Measurements from ENCODE around the gene AGAP1.
A peak's percentile ranks its signal among the peaks of the same experiment; 100 is the strongest.

The AGAP1 gene

DNA sequence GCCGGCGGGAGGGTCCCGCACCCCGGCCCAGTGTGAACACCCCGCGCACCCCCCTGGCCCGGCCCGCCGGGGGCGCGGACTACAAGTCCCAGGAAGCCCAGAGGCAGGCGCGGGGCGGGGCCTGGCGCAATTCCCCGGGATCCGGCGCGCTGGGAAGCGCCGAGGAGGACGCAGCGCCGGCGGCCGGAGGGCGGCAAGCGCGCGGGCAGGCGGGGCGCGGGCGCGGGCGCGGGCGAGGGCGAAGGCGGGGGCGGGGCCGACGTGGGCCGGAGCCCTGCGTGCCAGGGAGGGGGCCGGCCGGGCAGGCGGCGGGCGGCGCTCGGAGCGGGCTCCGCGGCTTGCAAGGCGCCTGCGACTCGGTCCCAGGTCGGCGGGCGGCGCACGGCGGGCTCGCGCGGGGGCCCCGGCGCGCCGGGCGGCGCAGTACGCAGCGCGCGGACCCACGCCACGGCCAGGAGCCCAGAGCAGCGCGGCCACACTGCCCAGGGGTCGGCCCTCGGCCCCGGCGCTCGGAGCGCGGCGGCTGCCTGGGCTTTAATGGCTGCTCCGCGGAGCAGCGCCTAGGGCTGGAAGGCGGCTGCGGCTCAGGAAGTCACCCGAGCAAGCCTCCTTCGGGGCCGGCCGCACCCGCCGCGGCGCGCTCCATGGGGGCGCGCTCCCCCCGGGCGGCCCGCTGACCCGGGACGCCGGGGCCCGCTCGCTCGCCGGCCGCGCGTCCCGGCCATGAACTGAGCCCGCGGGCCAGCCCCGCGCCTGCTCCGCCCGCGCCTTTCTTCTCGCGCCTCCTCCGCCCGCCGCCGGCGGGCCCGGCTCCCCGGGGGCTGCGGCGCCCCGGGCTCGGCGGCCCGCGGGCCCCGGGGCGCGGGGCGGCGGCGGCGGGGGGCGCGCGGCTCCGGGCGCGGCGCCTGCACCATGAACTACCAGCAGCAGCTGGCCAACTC, at the start of gene AGAP1:
Gene AGAP1 (plus strand): TSS at position 269 of the 941 bp plus-strand sequence.
- peak within 1 kb of the TSS; percentile 57 for H3K4me3 ChIP-seq (ENCODE audit: low read length)
- TF ChIP-seq, protein P1, sequence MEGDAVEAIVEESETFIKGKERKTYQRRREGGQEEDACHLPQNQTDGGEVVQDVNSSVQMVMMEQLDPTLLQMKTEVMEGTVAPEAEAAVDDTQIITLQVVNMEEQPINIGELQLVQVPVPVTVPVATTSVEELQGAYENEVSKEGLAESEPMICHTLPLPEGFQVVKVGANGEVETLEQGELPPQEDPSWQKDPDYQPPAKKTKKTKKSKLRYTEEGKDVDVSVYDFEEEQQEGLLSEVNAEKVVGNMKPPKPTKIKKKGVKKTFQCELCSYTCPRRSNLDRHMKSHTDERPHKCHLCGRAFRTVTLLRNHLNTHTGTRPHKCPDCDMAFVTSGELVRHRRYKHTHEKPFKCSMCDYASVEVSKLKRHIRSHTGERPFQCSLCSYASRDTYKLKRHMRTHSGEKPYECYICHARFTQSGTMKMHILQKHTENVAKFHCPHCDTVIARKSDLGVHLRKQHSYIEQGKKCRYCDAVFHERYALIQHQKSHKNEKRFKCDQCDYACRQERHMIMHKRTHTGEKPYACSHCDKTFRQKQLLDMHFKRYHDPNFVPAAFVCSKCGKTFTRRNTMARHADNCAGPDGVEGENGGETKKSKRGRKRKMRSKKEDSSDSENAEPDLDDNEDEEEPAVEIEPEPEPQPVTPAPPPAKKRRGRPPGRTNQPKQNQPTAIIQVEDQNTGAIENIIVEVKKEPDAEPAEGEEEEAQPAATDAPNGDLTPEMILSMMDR (IDR thresholded peaks at IDR 0.05; ENCODE audit: insufficient read depth, low read depth, low read length, missing control alignments) = no peak
- peak; percentile 89 for DNase-seq (ENCODE audit: low read depth)

DNA sequence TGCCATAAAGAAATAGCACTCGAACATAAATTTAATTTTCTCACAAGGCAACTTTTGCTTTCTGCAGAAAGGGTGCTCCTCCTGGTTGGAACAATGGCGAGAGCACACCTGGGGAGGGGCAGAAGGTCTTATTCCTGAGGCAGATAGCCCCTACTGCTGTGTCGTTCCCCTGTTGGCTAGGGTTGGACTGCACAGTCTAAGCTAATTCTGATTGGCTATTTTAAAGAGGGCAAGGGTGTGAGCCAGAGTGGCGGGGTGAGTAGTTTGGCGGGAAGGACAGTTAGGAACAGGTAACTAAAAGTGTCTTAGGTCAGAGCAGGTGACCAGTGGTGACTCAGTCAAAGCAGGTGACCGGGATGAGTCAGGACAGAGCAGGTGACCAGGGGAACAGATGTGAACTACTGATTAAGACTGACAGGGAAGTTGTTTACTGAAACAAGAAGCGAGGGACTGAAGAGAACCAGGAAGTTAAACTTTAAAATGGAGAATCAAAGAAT, 49.7 kb upstream of the AGAP1 start:
- DNase-seq (ENCODE audit: low read depth) = peak; percentile 11
- TF ChIP-seq, protein P1 (IDR thresholded peaks at IDR 0.05; ENCODE audit: insufficient read depth, low read depth, low read length, missing control alignments) = no peak
- H3K4me3 ChIP-seq (ENCODE audit: low read length) = no peak overlapping the region

DNA sequence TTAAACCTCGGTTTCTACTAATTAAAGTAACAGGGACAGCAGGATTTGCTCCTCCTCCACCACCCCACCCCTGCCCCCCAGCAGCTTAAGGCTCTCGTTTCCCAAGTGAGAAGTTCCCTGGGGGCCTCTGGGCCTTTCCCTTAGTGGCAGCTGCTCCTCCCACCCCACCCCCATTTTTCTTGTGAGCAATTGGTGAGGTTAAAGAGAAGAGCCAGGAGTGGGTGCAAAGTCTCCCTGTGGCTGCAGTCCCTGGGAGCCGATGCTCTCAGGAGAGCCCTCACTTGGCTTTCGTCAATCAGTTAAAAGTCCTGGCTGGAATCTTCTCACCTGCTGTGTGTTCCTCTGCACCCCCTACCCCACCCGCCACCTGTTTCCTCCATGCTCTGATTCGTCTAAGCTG, 48.7 kb upstream of the AGAP1 start:
- TF ChIP-seq, protein P1 (IDR thresholded peaks at IDR 0.05; ENCODE audit: insufficient read depth, low read depth, low read length, missing control alignments) = no peak
- DNase-seq (ENCODE audit: low read depth) = no peak
- H3K4me3 ChIP-seq (ENCODE audit: low read length) = no peak overlapping the region

DNA sequence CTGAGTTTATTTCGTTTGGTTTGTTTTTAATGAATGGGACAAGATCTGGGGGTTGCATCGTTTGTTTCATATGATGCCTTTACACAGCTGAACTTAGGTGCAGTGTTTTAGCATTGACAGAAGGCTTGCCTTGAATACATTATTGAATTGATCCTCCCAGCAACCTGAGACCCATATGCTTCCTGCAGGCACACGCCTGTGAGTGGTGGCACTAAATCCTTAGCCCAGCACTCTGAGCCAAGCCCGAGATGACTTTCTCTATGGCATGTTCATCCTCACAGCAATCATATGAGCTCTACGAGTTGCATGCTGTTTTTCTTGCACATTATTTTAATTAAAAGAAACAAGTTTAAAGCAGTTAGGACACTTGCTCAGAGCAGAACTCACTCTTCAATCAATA, 47.8 kb upstream of the AGAP1 start:
- no peak overlapping the region for H3K4me3 ChIP-seq (ENCODE audit: low read length)
- no peak for DNase-seq (ENCODE audit: low read depth)
- TF ChIP-seq, protein P1 (IDR thresholded peaks at IDR 0.05; ENCODE audit: insufficient read depth, low read depth, low read length, missing control alignments) = no peak

DNA sequence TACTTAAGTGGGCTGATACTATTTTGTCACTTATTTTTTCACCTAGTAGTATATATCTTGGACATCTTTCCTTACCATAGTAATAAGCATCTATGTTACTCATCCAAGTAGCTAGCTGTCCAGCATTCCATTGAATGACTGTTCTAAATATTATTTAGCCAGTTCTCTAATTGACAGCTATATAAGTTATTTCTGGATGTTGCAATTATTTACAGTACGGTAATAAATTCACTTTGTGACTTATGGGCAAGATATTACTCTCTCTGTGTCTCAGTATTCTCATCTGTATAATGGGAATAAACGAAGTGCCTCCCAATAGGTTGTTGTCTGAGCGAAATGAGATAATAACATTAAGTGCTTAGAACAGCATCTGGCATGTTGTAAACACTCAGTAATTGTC, 46.6 kb upstream of the AGAP1 start:
- TF ChIP-seq, protein P1 (IDR thresholded peaks at IDR 0.05; ENCODE audit: insufficient read depth, low read depth, low read length, missing control alignments) = no peak
- no peak overlapping the region for H3K4me3 ChIP-seq (ENCODE audit: low read length)
- peak; percentile 35 for DNase-seq (ENCODE audit: low read depth)

DNA sequence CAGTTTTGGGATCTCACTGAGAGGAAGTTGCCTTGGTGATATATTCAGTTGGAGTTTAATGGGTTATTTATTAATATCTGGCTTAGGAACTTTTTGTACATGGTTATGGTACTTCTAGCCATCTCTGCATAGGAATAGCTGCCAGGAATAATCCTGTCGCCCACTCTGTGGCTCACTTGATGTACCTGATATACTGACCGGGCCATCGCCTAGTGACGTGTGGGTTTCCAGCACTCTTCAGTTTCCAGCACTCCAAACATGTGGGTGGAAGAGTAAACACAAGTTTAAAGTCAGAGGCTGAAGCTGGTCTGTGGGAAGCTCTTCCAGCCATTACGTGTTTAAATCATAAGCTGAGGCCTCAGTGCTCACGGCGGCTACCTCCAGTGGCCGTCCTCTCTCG, 44.3 kb upstream of the AGAP1 start:
- no peak for DNase-seq (ENCODE audit: low read depth)
- TF ChIP-seq, protein P1 (IDR thresholded peaks at IDR 0.05; ENCODE audit: insufficient read depth, low read depth, low read length, missing control alignments) = no peak
- H3K4me3 ChIP-seq (ENCODE audit: low read length) = no peak overlapping the region

All from epithelial cell of esophagus (primary cell).